ENCODE results near the gene TMX1. TPM values are rescaled to one million over a fixed set of nuclear protein-coding genes. Genes with fewer than 3 reads are reported as not detected.
A peak's percentile ranks its signal among the peaks of the same experiment; 100 is the strongest.

TMX1 gene
- total and polyA plus RNA-seq, 10 of the 15 experiments (the other 5 are each of a cell fraction or from before 2014, with no cell fraction given) = 29.1 to 152 (median 52.0) TPM

DNA sequence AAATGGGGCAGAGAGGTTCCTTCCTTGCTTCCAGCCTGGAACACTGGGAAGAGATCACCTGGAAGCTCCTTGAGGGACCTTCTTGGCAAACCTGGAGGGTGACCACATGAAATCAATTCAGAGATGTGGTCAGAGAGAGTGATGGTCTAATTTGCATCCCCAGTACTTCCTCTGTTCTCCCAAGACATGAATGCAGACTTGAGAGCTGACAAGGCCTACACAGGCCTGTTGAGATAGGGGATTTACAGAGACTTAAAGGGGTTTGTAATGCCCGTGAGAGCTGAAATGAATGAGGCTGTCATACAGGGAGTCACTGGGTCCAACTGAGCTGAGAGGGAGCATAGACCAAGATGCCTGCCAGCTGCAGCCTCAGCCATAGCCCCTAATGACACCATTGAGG lies 45.1 kb downstream of the TMX1 start:
- no TSS peak for BruUV-seq (replicated peaks)
- peaks cover 8% of the 10 kb centered on the region for H3K4me1 ChIP-seq (ENCODE audit: control insufficient read depth, insufficient read depth, low read length)
- no peaks in the 10 kb centered on the region for H3K36me3 ChIP-seq (ENCODE audit: control insufficient read depth in 2 of 2, insufficient read depth in 2 of 2, low read length in 1 of 2)
- H3K4me3 ChIP-seq = no peak overlapping the region
- ChIA-PET SMC1A (ENCODE audit: uncharacterized antibody, unreplicated experiment) (interaction anchor here (0.6 to 4.1 kb wide), 2 partner anchors 9 to 694 kb away, joined by 3 to 19 read pairs; no protein-coding TSS in a partner anchor), POLR2A (no interaction called here), CTCF (interaction anchor here (0.9 to 7.5 kb wide), 2 partner anchors 28 to 493 kb away, joined by 3 to 75 read pairs; no protein-coding TSS in a partner anchor), RAD21 (ENCODE audit: unreplicated experiment) (interaction anchor here (2.1 kb wide), 1 partner anchor 494 kb away, joined by 4 read pairs; no protein-coding TSS in a partner anchor)
- DNase-seq (ENCODE audit: low read depth, low spot score) (peak; percentile 30), ATAC-seq (peak; percentile 85), FAIRE-seq (peak; percentile 81)
- no peaks in the 10 kb centered on the region for H3K27me3 ChIP-seq (replicated peaks in 1 of 2; ENCODE audit: control insufficient read depth in 2 of 2, insufficient read depth in 2 of 2, low read length in 1 of 2)
- no peak overlapping the region for H2AFZ ChIP-seq (ENCODE audit: control insufficient read depth, low read depth, low read length)
- no peaks in the 10 kb centered on the region for H3K79me2 ChIP-seq (ENCODE audit: control insufficient read depth, insufficient read depth, low read length)
- in situ Hi-C loops (cut with MboI) (loop anchor here (10.0 kb wide), 1 partner anchor 490 kb away; no protein-coding TSS in a partner anchor), intact Hi-C loops (cut with micrococcal nuclease; ENCODE audit: unreplicated experiment) (loop anchor here (5.0 kb wide), 1 partner anchor 692 kb away; no protein-coding TSS in a partner anchor)
- H3K27ac ChIP-seq (ENCODE audit: control insufficient read depth, insufficient read depth) = no peak overlapping the region
- H3K9me3 ChIP-seq (replicated peaks; ENCODE audit: control insufficient read depth, insufficient read depth, low read length) = no peaks in the 10 kb centered on the region
- no peaks in the 10 kb centered on the region for H4K20me1 ChIP-seq (ENCODE audit: control insufficient read depth, insufficient read depth)
- H3K4me2 ChIP-seq (ENCODE audit: control insufficient read depth, insufficient read depth) = no peak overlapping the region
- no peak overlapping the region for H3K9ac ChIP-seq (ENCODE audit: control insufficient read depth, insufficient read depth, low read length)
- 0% methylated on average over 1 of the region's 1 CpG for WGBS (ENCODE audit: insufficient coverage, insufficient replicate concordance, low lambda C conversion rate, missing lambda C conversion rate)
- TF ChIP-seq, protein P1, sequence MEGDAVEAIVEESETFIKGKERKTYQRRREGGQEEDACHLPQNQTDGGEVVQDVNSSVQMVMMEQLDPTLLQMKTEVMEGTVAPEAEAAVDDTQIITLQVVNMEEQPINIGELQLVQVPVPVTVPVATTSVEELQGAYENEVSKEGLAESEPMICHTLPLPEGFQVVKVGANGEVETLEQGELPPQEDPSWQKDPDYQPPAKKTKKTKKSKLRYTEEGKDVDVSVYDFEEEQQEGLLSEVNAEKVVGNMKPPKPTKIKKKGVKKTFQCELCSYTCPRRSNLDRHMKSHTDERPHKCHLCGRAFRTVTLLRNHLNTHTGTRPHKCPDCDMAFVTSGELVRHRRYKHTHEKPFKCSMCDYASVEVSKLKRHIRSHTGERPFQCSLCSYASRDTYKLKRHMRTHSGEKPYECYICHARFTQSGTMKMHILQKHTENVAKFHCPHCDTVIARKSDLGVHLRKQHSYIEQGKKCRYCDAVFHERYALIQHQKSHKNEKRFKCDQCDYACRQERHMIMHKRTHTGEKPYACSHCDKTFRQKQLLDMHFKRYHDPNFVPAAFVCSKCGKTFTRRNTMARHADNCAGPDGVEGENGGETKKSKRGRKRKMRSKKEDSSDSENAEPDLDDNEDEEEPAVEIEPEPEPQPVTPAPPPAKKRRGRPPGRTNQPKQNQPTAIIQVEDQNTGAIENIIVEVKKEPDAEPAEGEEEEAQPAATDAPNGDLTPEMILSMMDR (IDR thresholded peaks at IDR 0.05 in 2 of 3, conservative IDR thresholded peaks at IDR 0.05 in 1 of 3; ENCODE audit: control insufficient read depth in 2 of 3, extremely low read depth in 1 of 3, insufficient read depth in 1 of 3, low read depth in 3 of 3, low read length in 3 of 3) = no peak
- no peak for TF ChIP-seq RAD21 (IDR thresholded peaks at IDR 0.05; ENCODE audit: insufficient read depth, low read depth, low read length)
- 0 out of 2 replicates have a peak, but pooled peaks have one; percentile 20 for TF ChIP-seq EED (IDR thresholded peaks at IDR 0.05; ENCODE audit: low read depth)
- TF ChIP-seq RUNX3 (IDR thresholded peaks at IDR 0.05; ENCODE audit: low read length) = peak; percentile 65; the same call in 1 of the 2 replicates
- TF ChIP-seq IKZF1 (conservative IDR thresholded peaks at IDR 0.05) = peak; percentile 38; the same call in 1 of the 2 replicates
- no peak for TF ChIP-seq KLF5 (IDR thresholded peaks at IDR 0.05; ENCODE audit: partially characterized antibody)
- TF ChIP-seq WRNIP1 (IDR thresholded peaks at IDR 0.05; ENCODE audit: borderline replicate concordance, low read depth, low read length) = no peak
- TF ChIP-seq, protein P2, sequence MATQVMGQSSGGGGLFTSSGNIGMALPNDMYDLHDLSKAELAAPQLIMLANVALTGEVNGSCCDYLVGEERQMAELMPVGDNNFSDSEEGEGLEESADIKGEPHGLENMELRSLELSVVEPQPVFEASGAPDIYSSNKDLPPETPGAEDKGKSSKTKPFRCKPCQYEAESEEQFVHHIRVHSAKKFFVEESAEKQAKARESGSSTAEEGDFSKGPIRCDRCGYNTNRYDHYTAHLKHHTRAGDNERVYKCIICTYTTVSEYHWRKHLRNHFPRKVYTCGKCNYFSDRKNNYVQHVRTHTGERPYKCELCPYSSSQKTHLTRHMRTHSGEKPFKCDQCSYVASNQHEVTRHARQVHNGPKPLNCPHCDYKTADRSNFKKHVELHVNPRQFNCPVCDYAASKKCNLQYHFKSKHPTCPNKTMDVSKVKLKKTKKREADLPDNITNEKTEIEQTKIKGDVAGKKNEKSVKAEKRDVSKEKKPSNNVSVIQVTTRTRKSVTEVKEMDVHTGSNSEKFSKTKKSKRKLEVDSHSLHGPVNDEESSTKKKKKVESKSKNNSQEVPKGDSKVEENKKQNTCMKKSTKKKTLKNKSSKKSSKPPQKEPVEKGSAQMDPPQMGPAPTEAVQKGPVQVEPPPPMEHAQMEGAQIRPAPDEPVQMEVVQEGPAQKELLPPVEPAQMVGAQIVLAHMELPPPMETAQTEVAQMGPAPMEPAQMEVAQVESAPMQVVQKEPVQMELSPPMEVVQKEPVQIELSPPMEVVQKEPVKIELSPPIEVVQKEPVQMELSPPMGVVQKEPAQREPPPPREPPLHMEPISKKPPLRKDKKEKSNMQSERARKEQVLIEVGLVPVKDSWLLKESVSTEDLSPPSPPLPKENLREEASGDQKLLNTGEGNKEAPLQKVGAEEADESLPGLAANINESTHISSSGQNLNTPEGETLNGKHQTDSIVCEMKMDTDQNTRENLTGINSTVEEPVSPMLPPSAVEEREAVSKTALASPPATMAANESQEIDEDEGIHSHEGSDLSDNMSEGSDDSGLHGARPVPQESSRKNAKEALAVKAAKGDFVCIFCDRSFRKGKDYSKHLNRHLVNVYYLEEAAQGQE (IDR thresholded peaks at IDR 0.05; ENCODE audit: low read depth, low read length) = no peak
- TF ChIP-seq POU2F2 (IDR thresholded peaks at IDR 0.05; ENCODE audit: borderline replicate concordance, low read depth, low read length) = peak; percentile 68; the same call in 1 of the 3 replicates
- TF ChIP-seq IKZF2 (IDR thresholded peaks at IDR 0.05) = 0 out of 4 replicates have a peak, but pooled peaks have one; percentile 19 to 28
- no peak for TF ChIP-seq RAD51 (IDR thresholded peaks at IDR 0.05)
- TF ChIP-seq ATF3 (IDR thresholded peaks at IDR 0.05; ENCODE audit: borderline replicate concordance, extremely low read depth, low read depth, low read length) = no peak
